ENCODE measurements around the gene LIPT2.

GRCh38 chr11:74480688-74481417, 12.7 kb downstream of the LIPT2 start:
- no peak for TF ChIP-seq ZFP3 (CRISPR knock-in tag; IDR thresholded peaks at IDR 0.05)
- no peak for TF ChIP-seq PATZ1 (CRISPR knock-in tag; IDR thresholded peaks at IDR 0.05; ENCODE audit: borderline replicate concordance)
- no peak for TF ChIP-seq ARNTL (CRISPR knock-in tag; IDR thresholded peaks at IDR 0.05; ENCODE audit: borderline replicate concordance, low read depth)
- no peak for TF ChIP-seq ZFP30 (CRISPR knock-in tag; IDR thresholded peaks at IDR 0.05)
- TF ChIP-seq CSDC2 (CRISPR knock-in tag; IDR thresholded peaks at IDR 0.05), result no peak

Measured in SK-N-SH treated with all-trans-retinoic acid at 6 μM for 48 hours (cell line).